Activated naive CD4-positive, alpha-beta T cell treated with anti-CD3 and anti-CD28 coated beads, Interleukin-2, amount 50 U/mL, for 16 hours (primary cell): ENCODE data around the gene NMS.
"Not testable (repeated sequence)": the region's sequence is repeated elsewhere in the genome, so short reads cannot be mapped to it uniquely, and the experiment has no call there.

Experiments used
- DNase-seq: peaks from one replicate; pipeline ENCODE4 v3.0.0-alpha.2; 2020

The NMS gene

GRCh38 chr2:100470182-100470581 is at the start of gene NMS:
Gene NMS (plus strand): TSS chr2:100470482. CDS start chr2:100470489, 7 bp downstream.
- no peak for DNase-seq

DNA sequence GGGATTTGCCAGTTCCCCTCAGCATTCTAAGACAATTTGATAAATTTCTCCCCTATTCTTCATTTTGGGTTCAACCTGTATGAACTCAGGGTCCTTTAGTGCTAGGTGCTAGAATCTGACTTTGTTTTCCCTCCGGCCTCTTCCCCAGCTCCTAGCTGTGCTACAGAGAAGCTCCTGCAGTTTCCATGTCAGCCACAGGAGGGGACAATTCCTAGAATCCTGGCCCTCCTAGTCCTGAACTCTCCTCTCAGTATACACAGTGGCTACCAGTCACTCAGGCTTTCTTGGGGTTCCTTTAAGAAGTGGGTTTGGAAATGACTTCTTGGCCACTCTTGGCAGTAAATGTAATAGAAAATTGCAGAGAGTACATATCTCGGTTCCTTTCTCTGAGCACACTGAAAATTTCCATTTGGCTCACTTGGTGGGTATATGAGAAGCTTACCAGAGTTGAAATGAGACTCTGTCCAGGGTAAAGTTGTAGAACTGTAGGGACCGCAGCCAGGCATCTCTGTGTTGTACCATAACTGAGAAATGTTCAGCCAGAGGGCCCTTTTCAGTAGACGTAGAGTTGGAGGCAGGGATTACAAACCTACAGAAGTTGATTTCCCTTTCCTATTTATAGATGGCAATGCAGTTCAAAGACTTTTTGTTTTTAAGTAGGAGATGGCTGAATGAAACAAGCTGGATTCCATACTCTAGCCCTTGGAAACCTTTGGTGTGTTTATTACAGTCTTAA is 47.8 kb upstream of the NMS start:
- DNase-seq = no peak

DNA sequence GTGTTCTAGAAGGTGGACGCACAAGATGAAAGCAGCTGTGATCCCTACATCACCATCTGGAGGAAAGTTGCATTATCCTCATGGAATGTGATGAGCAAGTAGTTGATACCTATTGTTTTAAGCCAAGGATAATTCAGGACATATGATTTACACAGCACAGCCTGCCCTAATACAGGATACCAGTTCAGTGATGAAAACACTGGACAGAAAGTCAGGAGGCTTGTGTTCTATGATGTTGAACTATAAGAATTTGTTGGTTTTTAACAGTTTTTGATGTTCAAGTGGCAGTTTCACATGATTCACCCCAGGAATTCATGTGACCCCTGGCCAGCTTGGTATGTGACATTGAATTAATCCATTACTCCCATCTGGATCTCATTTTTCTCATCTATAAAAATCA is 46.7 kb upstream of the NMS start:
- DNase-seq = no peak

GRCh38 chr2:100424277-100424875 is 45.9 kb upstream of the NMS start:
- no peak for DNase-seq

- no peak for DNase-seq
These were observed 45.2 kb upstream of the NMS start for GRCh38 chr2:100425107-100425506.

GRCh38 chr2:100425573-100426383 is 44.5 kb upstream of the NMS start:
- no peak for DNase-seq

- no peak for DNase-seq
These were observed 43.9 kb upstream of the NMS start for GRCh38 chr2:100426384-100426720.

GRCh38 chr2:100427111-100427510 is 43.2 kb upstream of the NMS start:
- no peak for DNase-seq

- DNase-seq = peak; percentile 77
These were observed 42.5 kb upstream of the NMS start for GRCh38 chr2:100427627-100428258.

- no peak for DNase-seq
These were observed 40.6 kb upstream of the NMS start for GRCh38 chr2:100429726-100430125.

DNA sequence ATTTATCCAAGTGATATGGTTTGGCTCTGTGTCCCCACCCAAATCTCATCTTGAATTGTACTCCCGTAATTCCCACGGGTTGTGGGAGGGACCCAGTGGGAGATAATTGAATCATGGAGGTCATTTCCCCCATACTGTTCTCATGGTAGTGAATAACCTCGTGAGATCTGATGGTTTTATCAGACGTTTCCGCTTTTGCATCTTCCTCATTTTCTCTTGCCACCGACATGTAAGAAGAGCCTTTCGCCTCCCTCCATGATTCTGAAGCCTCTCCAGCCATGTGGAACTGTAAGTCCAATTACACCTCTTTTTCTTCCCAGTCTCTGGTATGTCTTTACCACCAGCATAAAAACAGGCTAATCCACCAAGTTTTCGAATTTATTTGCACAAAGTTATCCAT is 32.5 kb upstream of the NMS start:
- DNase-seq = no peak

GRCh38 chr2:100446696-100447095 is 23.6 kb upstream of the NMS start:
- no peak for DNase-seq

- no peak for DNase-seq
These were observed 19.2 kb upstream of the NMS start for GRCh38 chr2:100451092-100451491.

GRCh38 chr2:100451734-100452133 is 18.5 kb upstream of the NMS start:
- DNase-seq = no peak

DNA sequence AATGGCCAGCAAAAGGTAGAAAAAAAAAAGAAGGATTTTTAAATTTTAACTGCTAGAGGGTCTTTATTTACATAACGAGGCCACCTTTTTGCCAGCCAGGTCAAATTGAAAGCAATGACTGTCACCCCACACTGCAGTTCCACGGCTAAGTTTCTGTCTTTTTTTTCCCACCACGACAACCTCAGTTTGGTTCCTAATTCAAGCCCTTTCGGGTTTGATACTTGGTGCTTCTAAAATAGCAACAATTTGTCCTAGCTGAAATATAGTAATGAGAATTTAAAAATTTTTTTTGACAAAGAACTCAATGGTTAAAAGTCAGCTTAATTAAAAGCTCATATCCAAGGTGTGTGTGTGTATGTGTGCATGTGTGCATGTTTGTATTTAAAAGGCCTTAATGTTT is 16.4 kb upstream of the NMS start:
- no peak for DNase-seq

DNA sequence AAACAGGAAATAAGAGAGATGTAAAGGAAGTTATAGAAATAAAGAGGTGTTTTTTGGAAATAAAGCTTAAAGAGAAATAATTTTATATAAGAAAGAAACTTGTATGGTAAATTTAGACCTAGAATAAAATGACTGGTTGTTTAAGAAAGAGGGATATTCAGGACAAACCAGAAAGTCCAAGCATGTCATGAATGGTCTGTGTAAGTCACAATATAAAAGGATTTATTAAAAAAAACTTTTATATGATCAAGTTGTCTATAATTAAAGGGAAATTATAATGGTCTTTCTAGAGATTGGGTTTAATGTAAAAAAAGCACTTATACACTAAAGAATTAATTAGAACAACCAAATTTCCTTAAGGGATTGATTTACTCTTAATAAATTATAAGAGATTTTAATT is 13.9 kb upstream of the NMS start:
- DNase-seq = not testable (repeated sequence)

DNA sequence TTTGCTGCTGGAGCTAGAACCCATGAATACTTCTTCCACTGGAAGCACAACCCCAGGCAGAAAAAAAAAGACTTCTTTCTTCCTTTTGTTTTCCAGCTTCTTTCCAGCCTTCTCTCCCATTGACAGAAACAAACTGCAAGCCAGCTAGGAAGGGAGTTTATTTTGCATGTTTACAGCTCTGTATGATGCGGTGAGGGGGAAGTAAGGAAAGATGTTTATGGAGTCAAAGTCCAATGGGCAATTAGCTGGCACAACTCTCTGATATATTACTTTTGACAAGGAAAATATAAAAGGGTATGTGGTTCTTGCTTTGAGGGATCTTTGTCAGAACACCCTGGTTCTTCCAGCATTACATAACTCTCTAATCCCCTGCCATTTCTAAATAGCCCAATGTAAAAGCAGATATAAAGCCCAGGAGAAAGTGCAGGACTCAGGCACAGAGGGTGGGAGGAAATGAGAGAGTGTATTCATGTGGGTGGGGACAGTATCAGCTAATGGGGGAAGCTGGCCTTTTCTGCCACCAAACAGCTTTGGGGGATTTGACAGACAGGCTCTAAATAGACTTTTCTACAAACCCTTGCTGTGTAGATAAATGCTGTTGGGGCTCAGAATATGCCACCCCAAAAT is 9.3 kb upstream of the NMS start:
- DNase-seq = no peak

- no peak for DNase-seq
These were observed 724 bp downstream of the NMS start for GRCh38 chr2:100470898-100471514.

- no peak for DNase-seq
These were observed 6.3 kb downstream of the NMS start for GRCh38 chr2:100476606-100477005.

DNA sequence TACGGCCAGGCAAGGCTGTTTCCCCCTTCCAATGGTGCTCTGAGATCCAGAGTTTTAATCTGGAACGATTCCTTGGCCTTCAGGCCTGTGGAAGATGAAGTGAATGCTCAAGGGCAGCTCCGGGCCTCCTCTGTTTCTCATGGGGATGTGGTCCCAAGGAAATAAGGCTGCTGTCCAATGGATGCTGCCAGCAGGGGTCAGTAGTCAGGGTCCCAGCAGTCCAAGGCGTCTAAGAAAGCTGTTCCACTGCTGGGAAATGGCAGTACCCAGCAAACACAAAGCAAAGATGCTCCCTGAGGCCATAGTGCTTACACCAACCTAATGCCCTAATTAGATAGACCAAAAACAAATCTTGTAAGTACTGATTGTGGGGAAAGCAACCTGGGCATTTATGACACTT is 12.5 kb downstream of the NMS start:
- DNase-seq = no peak

- no peak for DNase-seq
These were observed 13.6 kb downstream of the NMS start for GRCh38 chr2:100483895-100484294.

GRCh38 chr2:100484390-100484789 is 14.1 kb downstream of the NMS start:
- no peak for DNase-seq

DNA sequence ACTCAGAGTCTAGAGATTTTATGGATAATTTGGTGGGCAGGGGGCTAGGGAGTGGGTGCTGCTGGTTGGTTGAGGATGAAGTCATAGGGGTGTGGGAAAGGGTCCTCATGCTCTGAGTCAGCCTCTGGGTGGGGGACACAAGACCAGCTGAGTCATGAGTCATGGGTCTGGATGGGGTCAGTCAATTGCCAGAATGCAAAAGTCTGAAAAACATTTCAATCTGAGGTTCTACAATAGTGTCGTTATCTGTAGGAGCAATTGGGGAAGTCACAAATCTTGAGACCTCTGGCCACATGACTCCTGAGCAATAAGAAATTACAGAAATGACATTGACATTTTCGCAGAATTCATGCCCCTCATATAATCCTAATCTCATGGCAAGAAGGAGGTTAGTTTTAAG is 15.1 kb downstream of the NMS start:
- DNase-seq = no peak
